Colonic mucosa (tissue), 4 donors: ENCODE data around the gene MKI67. TPM values are rescaled to one million over a fixed set of nuclear protein-coding genes. Genes with fewer than 3 reads are reported as not detected.

Experiments used
- DNase-seq: peaks from one replicate; pipeline ENCODE4 v3.0.0-alpha.2; 2020
- H3K27ac ChIP-seq: fragments of 200-600 bp; one replicate; pipeline ENCODE4 v1.8.0; 2021
- H3K27me3 ChIP-seq: fragments of 200-600 bp; one replicate; pipeline ENCODE4 v1.8.0; 2021
- H3K36me3 ChIP-seq: fragments of 200-600 bp; one replicate; pipeline ENCODE4 v1.8.0; 2021
- H3K4me1 ChIP-seq: fragments of 200-600 bp; one replicate; pipeline ENCODE4 v1.8.0; 2021; ENCODE audit warnings: mild to moderate bottlenecking
- H3K4me3 ChIP-seq: fragments of 200-600 bp; one replicate; pipeline ENCODE4 v1.8.0; 2021
- H3K9ac ChIP-seq, 2 donors: one replicate each; pipeline ENCODE4 v1.7.0; 2013; ENCODE audit warnings: control low read depth in 2 of 2, low read depth in 2 of 2, low read length in 2 of 2
- H3K9me3 ChIP-seq: fragments of 200-600 bp; one replicate; pipeline ENCODE4 v1.8.0; 2021
- intact Hi-C: fragments of 100-400 bp; cut with DNase I; formaldehyde crosslinking; loops from one replicate; pipeline ENCODE4 v1.14.1; 2022
- total RNA-seq, 2 donors: library from RNA; stranded (reverse); fragmentation: NEBNext Ultra II Directional in 1 of 2; extraction: Animal tissue kit (Norgen Biotek cat#: 25700) in 1 of 2; gene quantifications; one replicate each; pipeline ENCODE4 v1.2.1, GENCODE V29; 2021
- TF ChIP-seq, protein P1 (sequence below): fragments of 200-600 bp; IDR thresholded peaks from one replicate; pipeline ENCODE4 v1.8.0; 2022; ENCODE audit warnings: antibody characterized with exemption, mild to moderate bottlenecking
- donor health status: healthy.
- donor health status: DM: no; HTN: no; CAD: no.
- donor health status: DM: no; HTN: no; CAD: no.

MKI67 gene
- total RNA-seq, 2 donors from 2014 or later = 40.2 to 148 TPM

DNA sequence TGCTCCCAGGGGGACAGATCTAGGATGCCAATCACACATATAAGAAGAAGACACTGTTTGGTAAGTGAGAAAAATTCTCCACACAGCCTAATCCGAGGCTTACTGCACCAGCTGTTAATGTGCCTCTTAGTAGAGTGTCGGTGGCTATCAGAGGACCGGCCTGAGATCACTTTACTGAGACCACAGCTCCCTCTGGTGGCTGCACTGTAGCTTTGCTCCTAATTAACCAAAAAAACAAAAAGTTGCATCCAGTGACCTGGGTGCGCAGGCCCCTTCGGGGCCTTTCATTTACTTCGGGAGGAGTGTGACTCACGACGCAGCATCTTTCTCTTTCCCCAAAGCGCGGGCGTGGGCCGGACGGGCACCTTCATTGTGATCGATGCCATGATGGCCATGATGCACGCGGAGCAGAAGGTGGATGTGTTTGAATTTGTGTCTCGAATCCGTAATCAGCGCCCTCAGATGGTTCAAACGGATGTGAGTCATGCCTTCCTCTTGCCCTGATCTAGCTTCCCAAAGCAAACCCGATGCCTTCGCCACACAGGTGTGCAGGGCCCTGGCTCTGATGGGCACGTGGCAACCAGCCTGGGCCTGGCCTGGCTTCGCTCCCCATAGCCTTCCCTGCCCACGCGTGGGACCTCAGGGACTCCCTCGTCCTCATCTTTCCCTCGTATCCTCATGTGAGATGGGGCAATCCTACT, 56.7 kb downstream of the MKI67 start:
- Histone ChIP-seq H3K36me3 (peaks cover 3% of the 10 kb centered on the region), H3K9ac (no peak overlapping the region), H3K9me3 (no peaks in the 10 kb centered on the region), H3K4me1 (no peaks in the 10 kb centered on the region), H3K27me3 (no peaks in the 10 kb centered on the region), H3K4me3 (no peak overlapping the region), H3K27ac (no peak overlapping the region)
- TF ChIP-seq, protein P1, sequence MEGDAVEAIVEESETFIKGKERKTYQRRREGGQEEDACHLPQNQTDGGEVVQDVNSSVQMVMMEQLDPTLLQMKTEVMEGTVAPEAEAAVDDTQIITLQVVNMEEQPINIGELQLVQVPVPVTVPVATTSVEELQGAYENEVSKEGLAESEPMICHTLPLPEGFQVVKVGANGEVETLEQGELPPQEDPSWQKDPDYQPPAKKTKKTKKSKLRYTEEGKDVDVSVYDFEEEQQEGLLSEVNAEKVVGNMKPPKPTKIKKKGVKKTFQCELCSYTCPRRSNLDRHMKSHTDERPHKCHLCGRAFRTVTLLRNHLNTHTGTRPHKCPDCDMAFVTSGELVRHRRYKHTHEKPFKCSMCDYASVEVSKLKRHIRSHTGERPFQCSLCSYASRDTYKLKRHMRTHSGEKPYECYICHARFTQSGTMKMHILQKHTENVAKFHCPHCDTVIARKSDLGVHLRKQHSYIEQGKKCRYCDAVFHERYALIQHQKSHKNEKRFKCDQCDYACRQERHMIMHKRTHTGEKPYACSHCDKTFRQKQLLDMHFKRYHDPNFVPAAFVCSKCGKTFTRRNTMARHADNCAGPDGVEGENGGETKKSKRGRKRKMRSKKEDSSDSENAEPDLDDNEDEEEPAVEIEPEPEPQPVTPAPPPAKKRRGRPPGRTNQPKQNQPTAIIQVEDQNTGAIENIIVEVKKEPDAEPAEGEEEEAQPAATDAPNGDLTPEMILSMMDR = peak; percentile 71
- DNase-seq = peak; percentile 64
- intact Hi-C loops = loop anchor here (5.0 to 10.0 kb wide), 3 partner anchors 55 to 202 kb away; partner anchors contain the start of gene PTPRE

DNA sequence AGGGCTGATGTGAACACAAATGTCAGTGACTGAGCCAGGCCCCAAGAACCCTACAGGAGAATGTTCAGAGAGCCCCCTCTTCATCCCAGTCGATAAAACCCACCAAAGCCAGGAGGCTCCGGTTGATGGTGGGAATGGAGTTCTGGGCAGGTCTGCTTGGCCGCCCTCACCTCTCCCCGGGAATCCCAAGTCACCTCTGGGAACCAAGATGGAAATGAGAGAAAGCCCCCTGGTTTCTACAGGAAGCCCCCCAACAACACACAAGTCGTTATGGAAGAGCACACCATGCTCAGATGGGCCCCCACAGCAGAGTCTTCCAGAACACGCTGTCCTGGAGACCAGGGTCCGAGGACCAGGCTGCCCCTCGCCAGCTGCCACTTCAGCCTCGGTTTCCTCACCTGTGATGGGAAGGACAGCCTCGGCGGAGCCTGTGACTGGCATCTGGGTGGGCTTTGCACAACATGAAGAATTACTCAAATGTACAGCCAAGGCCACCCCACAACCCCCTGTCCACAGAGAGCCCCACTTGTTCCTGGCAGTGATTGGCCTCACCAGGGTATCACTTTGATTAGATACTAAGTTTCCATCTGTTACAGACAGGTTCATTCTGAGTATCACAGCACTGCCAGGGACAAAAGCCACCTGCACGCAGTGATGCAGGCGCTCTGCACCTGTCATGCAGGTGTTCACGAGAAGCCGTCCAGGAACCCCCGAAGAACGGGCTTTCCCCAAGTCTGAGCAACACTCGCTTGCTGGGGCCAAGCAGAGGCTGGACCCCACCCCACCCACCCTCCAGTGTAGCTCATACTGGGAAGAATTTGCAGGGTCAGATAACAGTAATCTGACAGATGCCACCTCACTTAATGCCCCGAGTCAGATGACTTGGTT, 57.6 kb downstream of the MKI67 start:
- H3K27me3 ChIP-seq = no peaks in the 10 kb centered on the region
- no peaks in the 10 kb centered on the region for H3K9me3 ChIP-seq
- no peak overlapping the region for H3K4me3 ChIP-seq
- DNase-seq = no peak
- no peak overlapping the region for H3K9ac ChIP-seq
- no peak overlapping the region for H3K27ac ChIP-seq
- H3K4me1 ChIP-seq = no peaks in the 10 kb centered on the region
- intact Hi-C loops = loop anchor here (5.0 to 10.0 kb wide), 2 partner anchors 54 to 161 kb away; partner anchors contain the start of gene PTPRE
- peaks cover 3% of the 10 kb centered on the region for H3K36me3 ChIP-seq
- TF ChIP-seq, protein P1 = no peak

DNA sequence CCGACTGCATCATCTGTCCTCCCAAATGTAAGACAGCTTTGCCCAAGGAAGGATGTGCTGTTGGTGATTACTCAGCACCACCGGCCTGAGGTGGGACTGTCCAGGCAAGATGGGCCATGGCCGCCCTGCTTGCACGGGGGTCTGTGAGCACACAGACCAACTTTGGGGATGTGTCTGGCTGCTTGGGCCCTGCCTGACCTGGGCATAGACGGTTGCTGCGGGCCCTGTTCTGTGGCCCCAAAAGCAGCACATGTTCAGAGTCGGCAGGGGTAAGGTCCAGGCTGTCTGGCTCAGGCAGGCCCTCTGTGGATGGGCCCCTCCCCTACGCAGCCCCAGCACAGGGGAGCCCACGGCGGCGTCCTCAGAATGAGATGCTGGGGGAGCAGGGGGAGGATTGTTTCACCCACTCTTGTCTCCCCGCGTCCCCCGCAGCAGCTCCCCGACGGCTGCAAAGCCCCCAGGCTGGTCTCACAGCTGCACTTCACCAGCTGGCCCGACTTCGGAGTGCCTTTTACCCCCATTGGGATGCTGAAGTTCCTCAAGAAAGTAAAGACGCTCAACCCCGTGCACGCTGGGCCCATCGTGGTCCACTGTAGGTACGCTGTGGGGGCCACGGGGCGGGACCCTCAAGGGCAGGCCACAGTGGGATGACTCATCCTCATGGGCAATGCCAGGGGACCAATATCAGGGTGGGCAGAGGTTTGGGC, 58.4 kb downstream of the MKI67 start:
- Histone ChIP-seq H3K27me3 (no peaks in the 10 kb centered on the region), H3K4me3 (no peak overlapping the region), H3K4me1 (no peaks in the 10 kb centered on the region), H3K9me3 (no peaks in the 10 kb centered on the region), H3K36me3 (peaks cover 3% of the 10 kb centered on the region), H3K27ac (no peak overlapping the region), H3K9ac (no peak overlapping the region)
- TF ChIP-seq, protein P1 = no peak
- intact Hi-C loops = loop anchor here (5.0 to 10.0 kb wide), 2 partner anchors 53 to 161 kb away; partner anchors contain the start of gene PTPRE
- no peak for DNase-seq

DNA sequence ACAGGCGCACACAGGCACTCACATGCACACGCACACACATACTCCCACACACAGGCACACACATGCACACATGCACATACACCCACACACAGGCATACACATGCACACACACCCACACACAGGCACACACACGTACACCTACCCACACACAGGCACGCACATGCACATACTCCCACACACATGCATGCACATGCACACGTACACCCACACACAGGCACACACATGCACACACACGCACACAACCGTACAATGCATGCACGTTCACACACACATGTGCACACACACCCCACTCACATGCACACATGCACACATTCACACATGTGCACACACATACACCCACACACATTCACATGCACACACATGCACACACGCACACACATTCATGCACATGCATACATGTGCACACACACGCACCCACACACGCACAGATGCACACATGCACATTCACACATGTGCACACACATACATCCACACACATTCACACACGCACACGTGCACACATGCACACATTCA, 59.3 kb downstream of the MKI67 start:
- no peak overlapping the region for H3K4me3 ChIP-seq
- H3K4me1 ChIP-seq = no peaks in the 10 kb centered on the region
- H3K9ac ChIP-seq = no peak overlapping the region
- H3K36me3 ChIP-seq = peaks cover 3% of the 10 kb centered on the region
- TF ChIP-seq, protein P1 = no peak
- no peaks in the 10 kb centered on the region for H3K27me3 ChIP-seq
- intact Hi-C loops = loop anchor here (5.0 to 10.0 kb wide), 2 partner anchors 52 to 160 kb away; partner anchors contain the start of gene PTPRE
- H3K9me3 ChIP-seq = no peaks in the 10 kb centered on the region
- no peak overlapping the region for H3K27ac ChIP-seq
- DNase-seq = no peak
